OCI-LY7 (cell line): ENCODE measurements around the gene RPS6KA5.
"Not testable (repeated sequence)": the region's sequence is repeated elsewhere in the genome, so short reads cannot be mapped to it uniquely, and the experiment has no call there.

Source experiments
- CTCF ChIP-seq: fragments of 200-600 bp; sonication (generic); conservative IDR thresholded peaks from 2 replicates; pipeline ENCODE4 v1.5.1; 2014; ENCODE audit warnings: mild to moderate bottlenecking, antibody characterized with exemption, low read length, moderate library complexity, mixed read lengths
- EZH2phosphoT487 ChIP-seq: fragments of 200-600 bp; sonication (generic); IDR thresholded peaks from 2 replicates; pipeline ENCODE4 v1.6.1; 2018; ENCODE audit warnings: low read depth, borderline replicate concordance, mild to moderate bottlenecking, mixed run types, antibody characterized with exemption, low read length, moderate library complexity, mixed read lengths

GRCh38 chr14:91087470-91087869, 27.0 kb upstream of the RPS6KA5 start:
- TF ChIP-seq CTCF, EZH2phosphoT487: not testable (repeated sequence)
